NCI-H774 (cell line): ENCODE measurements around the gene TUBB3.
"Not testable (repeated sequence)": the region's sequence is repeated elsewhere in the genome, so short reads cannot be mapped to it uniquely, and the experiment has no call there.

Source experiments
- DNase-seq: peaks from one replicate; lab custom pipeline; 2025; lab: John Stamatoyannopoulos, UW

Gene TUBB3

GRCh38 chr16:89965447-89966225 is 42.5 kb downstream of the TUBB3 start:
- DNase-seq, result no peak

GRCh38 chr16:89966756-89967155 is 43.6 kb downstream of the TUBB3 start:
- DNase-seq, result no peak

- DNase-seq, result not testable (repeated sequence)
These were observed 44.3 kb downstream of the TUBB3 start for GRCh38 chr16:89967436-89967835.

- DNase-seq, result not testable (repeated sequence)
These were observed 44.9 kb downstream of the TUBB3 start for GRCh38 chr16:89968074-89968473.

GRCh38 chr16:89969741-89970410 is 46.7 kb downstream of the TUBB3 start:
- no peak for DNase-seq

- no peak for DNase-seq
These were observed 48.5 kb downstream of the TUBB3 start for GRCh38 chr16:89971495-89972243.

- peak; percentile 75 for DNase-seq
These were observed 49.4 kb downstream of the TUBB3 start for GRCh38 chr16:89972244-89973234.

- DNase-seq, result no peak
These were observed 50.1 kb downstream of the TUBB3 start for GRCh38 chr16:89973235-89973634.

- no peak for DNase-seq
These were observed 50.7 kb downstream of the TUBB3 start for GRCh38 chr16:89973654-89974335.

- no peak for DNase-seq
These were observed 51.7 kb downstream of the TUBB3 start for GRCh38 chr16:89974870-89975269.

- no peak for DNase-seq
These were observed 58.3 kb downstream of the TUBB3 start for GRCh38 chr16:89981414-89981813.

- no peak for DNase-seq
These were observed 59.2 kb downstream of the TUBB3 start for GRCh38 chr16:89982318-89982717.

- no peak for DNase-seq
These were observed 60.4 kb downstream of the TUBB3 start for GRCh38 chr16:89983536-89983935.

- DNase-seq, result no peak
These were observed 61.1 kb downstream of the TUBB3 start for GRCh38 chr16:89984216-89984615.

GRCh38 chr16:89985219-89985618 is 62.1 kb downstream of the TUBB3 start:
- no peak for DNase-seq
